NCI-H1694 treated with DMSO at 0.1 percent for 48 hours (cell line): ENCODE measurements around the gene REC8.
A peak's percentile ranks its signal among the peaks of the same experiment; 100 is the strongest.

Experiments used
- DNase-seq: peaks from one replicate; lab custom pipeline; 2025; lab: John Stamatoyannopoulos, UW

REC8 gene

DNA sequence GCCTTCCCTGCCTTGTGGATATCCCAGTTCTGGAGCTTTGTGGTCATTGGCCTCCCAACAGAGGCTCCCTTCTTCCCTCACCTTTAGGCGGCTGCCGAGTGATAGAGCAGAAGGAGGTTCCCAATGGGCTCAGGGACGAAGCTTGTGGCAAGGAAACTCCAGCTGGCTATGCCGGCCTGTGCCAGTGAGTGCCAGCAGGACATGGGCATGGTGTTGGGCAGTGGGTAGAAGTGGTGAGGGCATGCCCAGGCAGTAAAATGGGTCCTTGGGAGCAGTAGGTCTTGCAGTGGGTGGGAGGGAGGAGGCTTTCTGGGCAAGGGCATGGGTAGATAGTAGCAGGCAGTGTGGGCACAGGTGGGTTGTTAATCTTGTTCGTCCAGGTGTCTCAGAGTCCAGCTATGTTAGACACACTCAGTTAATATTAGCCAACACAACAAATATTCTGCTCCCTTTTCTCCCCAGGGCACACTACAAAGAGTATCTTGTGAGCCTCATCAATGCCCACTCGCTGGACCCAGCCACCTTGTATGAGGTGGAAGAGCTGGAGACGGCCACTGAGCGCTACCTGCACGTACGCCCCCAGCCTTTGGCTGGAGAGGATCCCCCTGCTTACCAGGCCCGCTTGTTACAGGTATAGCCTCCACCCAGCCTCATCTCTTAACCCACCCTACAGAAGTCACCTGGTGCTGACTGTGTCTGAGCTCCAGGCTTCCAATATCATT, 11.9 kb upstream of the REC8 start:
- no peak for DNase-seq

DNA sequence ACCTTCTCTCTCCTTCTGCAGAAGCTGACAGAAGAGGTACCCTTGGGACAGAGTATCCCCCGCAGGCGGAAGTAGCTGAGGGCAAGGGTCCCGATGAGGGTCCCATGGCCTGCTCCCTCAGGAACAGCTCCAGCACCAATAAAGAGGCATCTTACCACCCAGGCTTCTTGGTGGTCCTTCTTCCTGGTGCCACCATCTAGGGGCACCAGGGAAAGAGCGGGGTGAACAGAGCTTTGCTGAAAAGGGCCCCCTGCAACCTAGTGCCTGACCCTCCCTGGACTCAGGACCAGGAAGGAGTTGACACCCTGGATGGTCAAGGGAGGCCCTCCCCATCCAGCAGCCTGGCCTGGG, 11.4 kb upstream of the REC8 start:
- DNase-seq, result no peak

DNA sequence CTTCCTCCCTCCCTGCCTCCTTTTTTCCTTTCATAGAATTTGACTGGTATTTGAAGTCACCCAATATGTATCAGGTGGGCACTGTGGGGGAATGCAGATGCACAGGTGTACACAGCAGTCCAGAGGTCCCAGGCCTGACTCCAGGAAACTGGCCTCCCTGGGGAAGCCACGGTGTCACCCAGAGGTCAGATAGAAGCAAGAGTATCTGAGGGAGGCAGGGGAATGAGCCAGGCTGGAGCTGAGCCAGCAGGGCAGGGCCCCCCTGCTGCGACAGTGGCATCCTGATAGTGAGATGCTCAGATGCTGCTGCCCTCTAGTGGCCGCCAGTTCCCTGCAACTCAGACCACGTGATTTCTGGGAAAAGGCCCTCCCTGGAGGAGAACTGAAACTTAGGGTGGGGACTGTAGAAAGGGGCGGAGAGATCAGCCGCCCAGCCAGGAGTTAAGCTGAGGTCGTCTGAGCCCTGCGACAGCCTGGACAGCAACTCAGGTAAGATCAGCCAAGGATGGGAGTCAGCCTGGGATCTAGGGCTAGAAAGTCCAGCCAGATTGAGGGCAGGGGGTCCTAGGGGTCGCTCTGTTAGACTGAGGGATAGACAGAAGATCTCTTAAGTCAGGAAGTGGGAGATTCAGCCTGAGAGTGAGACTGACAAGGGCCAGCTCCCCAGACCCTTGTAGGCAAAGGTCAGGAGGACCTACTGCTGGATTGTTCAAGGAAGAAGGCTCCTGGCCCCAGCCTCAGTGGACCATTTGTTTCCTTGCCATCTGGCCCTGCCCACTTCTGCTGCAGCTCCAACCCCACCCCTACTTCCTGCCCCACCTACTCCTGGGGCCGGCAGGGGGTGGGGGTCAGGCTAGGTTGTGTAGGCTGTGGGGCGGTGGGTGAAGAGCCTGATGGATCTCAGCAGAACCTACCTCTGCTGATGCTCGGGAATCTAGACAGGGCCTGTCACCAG, 10.8 kb upstream of the REC8 start, which contains the start of gene IRF9:
TSS of gene IRF9 (plus strand) at position 416 of the 955 bp plus-strand sequence. CDS start 880 bp downstream, outside the sequence.
- peak; percentile 94 for DNase-seq

DNA sequence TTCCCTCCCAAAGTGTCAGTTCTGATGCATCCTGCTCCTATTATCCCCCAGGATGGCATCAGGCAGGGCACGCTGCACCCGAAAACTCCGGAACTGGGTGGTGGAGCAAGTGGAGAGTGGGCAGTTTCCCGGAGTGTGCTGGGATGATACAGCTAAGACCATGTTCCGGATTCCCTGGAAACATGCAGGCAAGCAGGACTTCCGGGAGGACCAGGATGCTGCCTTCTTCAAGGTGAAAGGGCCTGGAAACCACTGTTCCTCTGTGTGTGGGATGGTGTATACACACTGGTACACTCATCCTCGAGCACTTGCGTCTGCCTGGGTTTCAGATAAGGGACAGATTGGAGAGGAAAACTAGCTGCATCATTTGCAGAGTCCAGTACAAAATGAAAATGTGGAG, 9.8 kb upstream of the REC8 start:
- no peak for DNase-seq

DNA sequence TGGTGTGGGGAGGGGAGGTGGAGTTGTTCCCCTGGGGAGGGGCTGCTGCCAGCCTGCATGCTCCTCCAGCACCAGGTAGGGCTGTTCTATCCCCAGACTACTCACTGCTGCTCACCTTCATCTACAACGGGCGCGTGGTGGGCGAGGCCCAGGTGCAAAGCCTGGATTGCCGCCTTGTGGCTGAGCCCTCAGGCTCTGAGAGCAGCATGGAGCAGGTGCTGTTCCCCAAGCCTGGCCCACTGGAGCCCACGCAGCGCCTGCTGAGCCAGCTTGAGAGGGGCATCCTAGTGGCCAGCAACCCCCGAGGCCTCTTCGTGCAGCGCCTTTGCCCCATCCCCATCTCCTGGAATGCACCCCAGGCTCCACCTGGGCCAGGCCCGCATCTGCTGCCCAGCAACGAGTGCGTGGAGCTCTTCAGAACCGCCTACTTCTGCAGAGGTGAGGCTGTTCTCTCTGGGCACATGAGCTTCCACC, 7.3 kb upstream of the REC8 start:
- no peak for DNase-seq

DNA sequence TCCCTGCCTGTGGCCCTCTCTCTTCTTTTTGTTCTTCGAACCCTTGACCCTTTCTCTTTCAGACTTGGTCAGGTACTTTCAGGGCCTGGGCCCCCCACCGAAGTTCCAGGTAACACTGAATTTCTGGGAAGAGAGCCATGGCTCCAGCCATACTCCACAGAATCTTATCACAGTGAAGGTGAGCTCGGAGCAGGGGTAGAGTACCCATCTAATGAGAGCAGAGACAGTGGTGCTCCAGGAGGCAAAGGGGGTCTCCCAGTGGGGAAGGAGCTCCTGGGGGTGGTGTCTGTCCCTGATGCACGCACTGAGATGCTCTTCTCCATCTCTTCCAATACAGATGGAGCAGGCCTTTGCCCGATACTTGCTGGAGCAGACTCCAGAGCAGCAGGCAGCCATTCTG, 6.1 kb upstream of the REC8 start:
- DNase-seq, result no peak

DNA sequence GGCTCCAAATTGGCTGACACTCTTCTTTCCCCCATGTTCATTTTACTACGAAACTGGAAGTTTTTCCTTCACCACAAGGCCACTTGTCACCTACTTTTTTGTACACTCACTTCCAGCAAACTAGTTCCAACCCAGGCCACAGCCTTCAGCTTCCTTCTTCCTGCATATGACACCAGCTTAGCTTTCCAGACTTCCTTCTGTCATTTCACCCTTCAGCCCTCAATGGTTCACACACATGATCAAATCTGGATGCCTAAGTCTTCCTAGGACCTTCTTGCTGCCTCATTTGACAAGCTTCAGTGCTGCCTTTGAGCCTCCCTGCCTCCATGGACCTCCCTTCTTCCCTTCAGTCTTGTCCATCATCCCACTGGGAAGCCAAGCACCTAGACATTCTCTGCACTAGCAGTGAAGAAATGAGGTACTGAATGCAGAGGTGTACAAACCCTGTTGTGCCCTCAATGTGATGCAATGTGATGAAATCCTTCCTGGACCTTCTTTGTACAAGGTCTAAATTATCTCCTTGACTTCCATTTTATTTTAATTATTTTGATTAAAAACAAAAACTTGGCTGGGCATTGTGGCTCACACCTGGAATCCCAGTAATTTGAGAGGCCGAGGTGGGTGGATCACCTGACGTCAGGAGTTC, 4.3 kb upstream of the REC8 start:
- DNase-seq, result no peak

DNA sequence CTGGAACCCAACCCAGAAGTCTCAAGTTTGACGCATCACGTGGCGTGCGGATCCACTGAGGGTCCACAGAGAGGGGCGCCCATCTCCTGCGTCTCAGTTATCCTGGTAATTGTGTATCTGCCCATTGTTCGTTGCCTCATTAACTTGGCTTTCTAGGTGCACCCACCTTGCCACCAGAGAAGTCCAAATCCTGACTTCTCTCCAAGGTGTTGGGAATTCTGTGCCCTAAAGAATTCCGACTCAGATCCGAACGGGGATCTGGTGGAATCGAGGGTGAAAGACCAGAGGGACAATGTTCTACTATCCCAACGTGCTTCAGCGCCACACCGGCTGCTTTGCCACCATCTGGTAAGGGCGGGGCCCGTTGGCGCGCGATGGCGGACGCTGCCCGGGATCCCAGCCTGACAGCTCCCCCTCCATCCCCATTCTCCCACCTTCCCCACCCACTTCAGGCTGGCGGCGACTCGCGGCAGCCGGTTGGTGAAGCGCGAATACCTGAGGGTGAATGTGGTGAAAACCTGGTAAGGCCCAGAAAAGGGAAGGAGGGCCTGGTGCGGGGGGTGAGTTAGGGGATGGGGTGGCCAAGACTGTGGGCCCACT, 481 bp downstream of the REC8 start:
- DNase-seq, result peak; percentile 32

DNA sequence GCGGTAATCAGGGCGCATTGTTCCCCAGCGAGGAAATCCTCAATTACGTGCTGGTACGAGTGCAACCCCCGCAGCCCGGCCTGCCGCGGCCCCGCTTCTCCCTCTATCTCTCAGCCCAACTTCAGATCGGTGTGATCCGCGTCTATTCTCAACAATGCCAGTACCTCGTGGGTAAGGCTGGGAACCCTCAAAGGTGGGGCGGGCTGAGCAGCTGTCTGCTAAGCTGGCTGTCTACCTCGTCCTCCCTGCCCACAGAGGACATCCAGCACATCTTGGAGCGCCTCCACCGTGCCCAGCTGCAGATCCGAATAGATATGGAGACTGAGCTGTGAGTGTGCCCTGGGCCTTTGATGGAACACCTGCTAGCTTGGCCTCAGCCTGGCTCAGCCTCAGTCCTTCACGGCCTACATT, 996 bp downstream of the REC8 start:
- no peak for DNase-seq

DNA sequence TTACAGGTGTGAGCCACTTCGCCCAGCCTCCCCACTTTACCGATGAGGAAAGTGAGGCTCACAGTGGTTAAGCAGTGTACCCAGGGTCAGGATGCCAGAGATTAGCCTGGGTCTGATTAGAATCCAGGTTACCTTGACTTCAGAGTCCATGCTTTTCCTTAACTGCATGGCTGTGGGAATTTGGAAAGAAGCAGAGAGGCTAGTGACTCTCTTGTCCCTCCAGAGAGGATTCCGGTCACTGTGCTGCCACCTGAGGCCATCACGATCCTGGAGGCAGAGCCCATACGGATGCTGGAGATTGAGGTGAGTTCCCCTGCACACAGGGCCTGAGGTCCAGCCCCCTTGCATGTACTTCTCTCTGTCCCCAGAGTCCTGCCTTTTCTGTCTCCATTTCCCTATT, 4.7 kb downstream of the REC8 start:
- DNase-seq, result no peak

DNA sequence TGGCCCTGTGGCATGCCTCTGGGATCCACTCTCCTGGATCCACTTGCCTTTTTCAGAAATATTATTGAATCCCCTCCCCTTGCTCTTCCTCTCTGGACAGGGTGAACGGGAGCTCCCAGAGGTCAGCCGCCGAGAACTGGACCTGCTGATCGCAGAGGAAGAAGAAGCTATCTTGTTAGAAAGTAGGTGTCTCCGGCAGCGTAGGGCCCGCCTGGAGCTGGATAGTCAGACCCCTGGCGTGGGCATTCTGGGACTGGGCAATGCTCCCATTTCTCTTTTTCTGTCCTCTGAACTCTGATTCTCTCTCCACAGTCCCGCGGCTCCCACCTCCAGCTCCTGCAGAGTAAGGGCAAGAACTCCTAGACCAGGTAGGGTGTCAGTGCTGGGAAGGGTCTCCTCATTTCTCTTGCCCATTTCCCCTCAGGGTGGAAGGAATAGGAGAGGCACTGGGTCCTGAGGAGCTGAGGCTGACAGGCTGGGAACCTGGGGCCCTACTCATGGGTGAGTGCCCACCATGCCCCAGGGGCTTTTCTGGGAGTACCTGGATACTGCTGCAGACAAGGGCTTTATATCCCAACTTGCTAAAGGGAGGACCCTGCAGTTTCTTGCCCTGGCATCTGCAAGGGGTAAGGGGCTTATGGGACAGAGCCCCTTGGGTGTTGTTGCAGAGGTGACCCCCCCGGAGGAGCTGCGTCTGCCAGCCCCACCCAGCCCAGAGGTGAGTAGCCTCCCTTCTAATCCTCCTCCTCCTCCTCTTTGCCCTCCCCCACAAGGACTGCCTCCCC, 5.4 kb downstream of the REC8 start:
- no peak for DNase-seq

DNA sequence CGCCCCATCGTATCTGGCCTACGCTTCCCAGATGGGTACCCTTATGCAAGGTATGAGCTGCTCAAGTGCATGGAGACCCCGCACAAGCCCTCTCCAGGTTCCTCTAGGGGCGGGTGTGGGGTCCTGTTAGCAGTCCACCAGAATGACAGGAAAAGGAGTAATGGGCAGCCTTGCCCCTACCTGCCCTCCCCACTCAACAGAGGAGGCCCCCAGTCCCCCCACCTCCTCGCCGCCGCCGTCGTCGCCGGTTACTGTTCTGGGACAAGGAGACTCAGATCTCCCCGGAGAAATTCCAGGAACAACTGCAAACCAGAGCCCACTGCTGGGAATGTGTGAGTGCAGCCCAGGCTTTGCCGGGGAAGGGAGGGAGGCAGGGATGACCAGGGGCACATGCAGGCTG, 6.0 kb downstream of the REC8 start:
- DNase-seq, result no peak

DNA sequence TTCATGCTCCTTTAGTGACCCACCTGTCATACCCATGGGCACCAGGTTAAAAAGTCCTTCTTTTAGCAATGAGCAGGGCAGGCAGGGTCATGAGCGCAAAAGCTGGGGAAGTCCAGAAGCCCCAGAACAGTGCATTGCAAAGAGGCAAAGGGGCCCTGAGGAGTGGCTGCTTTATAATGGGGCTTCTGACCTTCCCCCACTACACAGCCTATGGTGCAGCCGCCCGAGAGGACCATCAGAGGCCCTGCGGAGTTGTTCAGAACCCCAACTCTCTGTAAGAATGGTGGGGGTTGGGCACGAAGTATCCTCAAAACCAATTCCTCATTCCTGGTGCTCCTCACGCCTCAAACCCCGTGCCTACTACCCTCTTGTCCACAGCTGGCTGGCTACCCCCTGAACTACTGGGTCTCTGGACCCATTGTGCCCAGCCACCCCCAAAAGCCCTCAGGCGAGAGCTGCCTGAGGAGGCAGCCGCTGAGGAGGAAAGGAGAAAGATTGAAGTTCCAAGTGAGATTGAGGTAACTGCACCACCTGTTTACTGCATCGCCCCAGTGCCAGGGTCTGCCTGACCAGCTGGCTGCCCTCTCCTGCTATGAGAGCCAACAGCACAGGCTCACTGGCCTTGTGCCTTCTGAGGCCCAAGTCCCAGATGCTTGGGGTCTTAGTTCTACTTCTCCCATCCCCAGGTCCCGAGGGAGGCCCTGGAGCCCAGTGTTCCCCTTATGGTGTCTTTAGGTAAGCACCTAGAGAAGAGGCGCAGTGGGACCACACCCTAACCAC, 6.7 kb downstream of the REC8 start:
- no peak for DNase-seq

DNA sequence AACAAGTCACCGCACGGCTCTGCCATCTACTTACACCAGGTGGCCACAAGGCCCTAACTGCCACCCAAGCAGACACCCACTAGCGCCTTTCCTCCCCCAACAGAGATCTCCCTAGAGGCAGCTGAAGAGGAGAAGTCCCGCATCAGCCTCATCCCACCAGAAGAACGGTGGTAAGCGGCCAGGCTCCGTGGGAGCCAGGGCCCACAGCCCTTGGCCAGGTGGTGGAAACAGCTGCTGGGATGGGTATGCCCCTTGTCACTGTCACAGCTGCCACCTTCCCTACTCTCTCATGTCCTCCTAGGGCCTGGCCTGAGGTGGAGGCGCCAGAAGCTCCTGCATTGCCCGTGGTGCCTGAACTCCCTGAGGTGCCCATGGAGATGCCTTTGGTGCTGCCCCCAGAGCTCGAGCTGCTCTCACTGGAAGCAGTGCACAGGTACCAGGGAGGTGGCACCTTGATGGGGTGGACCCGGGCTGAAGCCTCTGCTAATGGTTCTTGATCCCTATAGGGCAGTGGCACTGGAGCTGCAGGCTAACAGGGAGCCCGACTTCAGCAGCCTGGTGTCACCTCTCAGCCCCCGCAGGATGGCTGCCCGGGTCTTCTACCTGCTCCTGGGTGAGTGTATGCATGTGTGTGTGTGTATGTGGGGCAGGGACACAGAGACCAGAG, 7.5 kb downstream of the REC8 start:
- DNase-seq, result no peak

DNA sequence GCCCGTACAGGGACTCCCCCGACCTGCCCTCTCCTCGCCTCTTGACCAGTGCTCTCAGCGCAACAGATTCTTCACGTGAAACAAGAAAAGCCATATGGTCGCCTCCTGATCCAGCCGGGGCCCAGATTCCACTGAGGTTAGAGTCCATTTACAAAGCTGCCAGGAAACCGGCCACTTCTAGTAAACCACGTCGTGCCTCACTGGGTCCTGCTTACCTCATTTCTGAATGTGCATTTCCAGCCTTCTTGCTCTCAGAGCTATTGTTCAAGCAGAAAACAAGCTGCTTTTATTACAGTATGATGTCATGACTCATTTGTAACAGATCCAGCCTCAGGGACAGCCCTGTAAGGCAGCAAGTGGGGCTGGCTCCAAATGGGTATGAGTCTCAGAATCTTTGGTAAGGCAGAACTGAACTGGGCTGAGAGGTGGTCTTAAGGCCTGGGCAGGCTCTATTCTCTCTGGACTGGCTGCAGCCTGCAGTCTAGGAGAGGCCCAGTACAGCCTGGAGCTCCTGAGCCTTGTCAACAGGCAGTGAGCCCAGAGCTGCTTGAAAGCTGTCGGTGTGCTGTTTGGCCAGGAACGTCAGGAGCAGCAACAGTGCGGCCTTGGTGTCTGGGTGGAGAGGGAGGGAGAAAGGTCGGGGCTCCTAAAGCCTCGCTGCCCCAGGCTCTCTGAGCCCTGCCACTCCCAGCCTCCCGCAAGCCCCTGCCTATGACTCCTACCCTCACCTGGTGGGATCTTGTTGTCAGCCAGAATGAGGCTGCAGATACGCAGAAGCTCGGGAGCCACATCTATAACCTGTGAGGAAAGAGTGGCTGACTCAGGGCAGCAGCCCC, 8.3 kb downstream of the REC8 start:
- DNase-seq, result no peak

DNA sequence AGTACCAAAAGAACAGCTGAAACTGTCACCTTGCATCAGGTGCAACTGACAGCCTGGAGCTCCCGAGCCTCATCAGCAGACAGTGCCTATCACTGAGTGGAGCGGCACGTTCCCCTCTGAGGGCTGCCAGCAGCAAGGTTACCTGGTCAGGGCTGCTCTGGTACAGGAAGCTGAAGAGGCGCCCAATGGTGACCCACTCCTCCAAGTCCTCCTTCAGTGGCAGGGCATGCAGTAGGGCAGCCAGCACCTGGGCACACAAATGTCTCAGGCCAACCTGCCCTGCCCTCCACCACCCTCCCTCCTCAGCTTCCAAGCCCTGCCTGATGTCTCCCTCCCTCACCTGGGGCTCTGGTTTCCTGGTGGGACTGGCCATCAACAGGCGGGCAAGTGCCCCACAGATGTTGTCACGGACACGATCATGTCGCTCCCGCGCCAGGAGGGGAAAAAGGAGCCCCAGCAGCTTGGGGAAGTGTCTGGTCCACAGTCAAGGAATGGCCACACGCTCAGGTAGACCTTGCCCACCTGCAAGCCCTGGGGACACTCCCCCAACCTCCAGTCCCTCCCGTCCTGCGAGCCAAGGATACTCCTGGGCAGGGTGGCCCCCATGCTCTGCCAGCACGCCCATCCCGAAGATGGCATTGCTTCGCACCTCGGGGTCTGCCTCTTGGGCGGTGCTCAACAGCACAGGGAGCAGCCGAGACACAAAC, 9.6 kb downstream of the REC8 start:
- no peak for DNase-seq

DNA sequence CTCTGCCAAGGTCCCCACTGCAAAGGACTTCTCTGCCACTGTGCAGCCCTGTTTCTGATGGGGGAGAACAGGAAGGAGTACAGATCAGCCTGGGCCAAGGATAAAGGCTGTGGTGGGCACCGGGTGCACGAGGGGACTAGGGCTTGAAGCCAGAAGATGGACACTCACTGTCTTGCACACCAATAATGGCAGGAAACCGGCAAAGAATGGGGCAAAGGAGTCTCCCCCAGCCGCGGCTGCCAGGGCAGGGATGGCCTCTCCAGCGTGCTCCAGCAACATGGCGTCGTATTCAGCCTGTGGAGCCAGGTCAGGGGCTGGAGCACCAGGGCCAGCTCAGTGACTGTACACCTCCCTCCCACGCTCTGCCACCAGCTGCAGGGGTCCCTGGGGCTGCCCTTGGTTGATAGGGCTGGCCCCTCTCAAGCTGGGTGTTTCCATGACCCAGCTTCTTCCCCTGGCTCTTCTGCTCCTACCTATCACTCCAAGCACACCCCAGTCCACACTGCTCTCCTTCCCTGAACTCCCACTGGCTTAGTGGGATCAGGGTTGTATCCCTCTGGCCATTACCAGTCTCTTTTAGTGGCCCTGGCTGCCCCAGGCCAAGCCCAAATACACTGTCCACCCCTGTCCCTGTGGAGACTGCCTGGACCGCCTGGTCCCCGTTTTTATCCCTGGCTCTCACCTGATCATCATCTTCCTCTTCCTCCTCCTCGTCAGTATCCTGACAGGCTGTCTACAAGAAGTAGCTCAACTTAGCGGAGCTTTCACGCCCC, 10.4 kb downstream of the REC8 start:
- DNase-seq, result no peak

DNA sequence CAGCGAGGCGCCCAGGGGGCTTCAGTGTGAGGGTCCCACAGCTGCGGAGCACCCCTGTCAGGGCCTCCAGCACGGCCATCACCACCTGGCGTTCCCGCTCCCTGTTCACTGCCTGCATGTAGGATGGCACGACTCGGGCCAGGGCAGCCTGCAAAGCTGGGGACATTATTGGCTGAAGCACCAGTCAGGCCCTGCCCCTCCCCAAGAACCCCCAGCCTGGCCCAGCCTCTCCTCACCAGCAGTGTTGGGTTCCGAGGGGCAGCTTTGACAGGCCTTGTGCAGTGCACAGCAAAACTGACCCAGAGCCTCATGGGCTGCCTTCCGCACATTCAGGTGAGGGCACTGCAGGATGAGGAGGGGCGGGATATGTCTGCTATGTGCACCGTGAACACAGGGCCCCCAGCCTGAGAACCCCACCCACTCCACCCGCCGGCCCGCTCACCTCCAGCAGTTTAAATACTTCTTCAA, 11.2 kb downstream of the REC8 start:
- DNase-seq, result no peak
